Retinal pigment epithelial cell (primary cell): ENCODE measurements around the gene EGLN3.

Source experiments
- DNase-seq: peaks from one replicate; pipeline ENCODE4 v3.0.0-alpha.2; 2010; ENCODE audit warnings: low read depth
- H3K4me3 ChIP-seq: 2 replicates; pipeline ENCODE4 v1.5.1; 2011; ENCODE audit warnings: mild to moderate bottlenecking, low read length, control low read depth, moderate library complexity
- TF ChIP-seq, protein P1 (sequence below): conservative IDR thresholded peaks from 2 replicates; pipeline ENCODE4 v1.5.1; 2011; ENCODE audit warnings: low read depth, low read length, control low read depth, inconsistent platforms

The EGLN3 gene

DNA sequence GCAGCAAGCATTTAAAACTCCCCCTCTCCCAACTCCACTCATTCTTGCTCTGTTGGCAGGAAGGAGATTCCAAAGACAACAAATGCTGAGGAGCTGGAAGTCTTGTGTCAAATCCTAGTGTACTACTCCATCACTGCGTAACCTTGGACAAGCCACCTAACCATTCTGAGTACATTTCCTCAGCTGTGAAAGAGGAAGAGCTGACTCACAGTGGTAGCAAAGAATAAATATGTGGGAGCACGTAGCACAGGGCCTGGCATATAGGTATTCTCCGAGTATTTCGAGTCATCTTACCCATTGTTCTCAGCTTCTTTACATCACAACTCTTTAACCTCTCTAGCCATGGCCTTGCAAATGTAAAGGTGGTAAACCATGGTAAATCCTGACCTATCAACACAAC is 28.7 kb downstream of the EGLN3 start:
- H3K4me3 ChIP-seq = no peak overlapping the region
- DNase-seq = no peak
- TF ChIP-seq, protein P1, sequence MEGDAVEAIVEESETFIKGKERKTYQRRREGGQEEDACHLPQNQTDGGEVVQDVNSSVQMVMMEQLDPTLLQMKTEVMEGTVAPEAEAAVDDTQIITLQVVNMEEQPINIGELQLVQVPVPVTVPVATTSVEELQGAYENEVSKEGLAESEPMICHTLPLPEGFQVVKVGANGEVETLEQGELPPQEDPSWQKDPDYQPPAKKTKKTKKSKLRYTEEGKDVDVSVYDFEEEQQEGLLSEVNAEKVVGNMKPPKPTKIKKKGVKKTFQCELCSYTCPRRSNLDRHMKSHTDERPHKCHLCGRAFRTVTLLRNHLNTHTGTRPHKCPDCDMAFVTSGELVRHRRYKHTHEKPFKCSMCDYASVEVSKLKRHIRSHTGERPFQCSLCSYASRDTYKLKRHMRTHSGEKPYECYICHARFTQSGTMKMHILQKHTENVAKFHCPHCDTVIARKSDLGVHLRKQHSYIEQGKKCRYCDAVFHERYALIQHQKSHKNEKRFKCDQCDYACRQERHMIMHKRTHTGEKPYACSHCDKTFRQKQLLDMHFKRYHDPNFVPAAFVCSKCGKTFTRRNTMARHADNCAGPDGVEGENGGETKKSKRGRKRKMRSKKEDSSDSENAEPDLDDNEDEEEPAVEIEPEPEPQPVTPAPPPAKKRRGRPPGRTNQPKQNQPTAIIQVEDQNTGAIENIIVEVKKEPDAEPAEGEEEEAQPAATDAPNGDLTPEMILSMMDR = no peak

DNA sequence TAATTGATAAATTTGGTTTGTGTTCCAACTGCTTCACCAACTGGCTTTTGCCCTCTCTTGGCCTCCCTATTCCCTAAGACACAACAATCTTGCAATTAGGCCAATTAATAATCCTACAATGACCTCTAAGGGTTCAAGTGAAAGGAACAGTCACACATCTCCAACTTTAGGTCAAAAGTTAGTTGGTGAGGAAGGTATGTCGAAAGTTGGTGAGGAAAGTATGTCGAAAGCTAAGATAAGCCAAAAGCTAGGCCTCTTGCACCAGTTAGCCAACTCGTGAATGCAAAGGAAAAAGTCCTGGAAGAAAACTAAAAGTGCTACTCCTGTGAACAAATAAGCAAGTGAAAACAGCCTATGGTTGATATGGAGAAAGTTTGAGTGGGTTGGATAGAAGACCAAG is 32.6 kb downstream of the EGLN3 start:
- no peak for DNase-seq
- H3K4me3 ChIP-seq = no peak overlapping the region
- TF ChIP-seq, protein P1 = no peak

DNA sequence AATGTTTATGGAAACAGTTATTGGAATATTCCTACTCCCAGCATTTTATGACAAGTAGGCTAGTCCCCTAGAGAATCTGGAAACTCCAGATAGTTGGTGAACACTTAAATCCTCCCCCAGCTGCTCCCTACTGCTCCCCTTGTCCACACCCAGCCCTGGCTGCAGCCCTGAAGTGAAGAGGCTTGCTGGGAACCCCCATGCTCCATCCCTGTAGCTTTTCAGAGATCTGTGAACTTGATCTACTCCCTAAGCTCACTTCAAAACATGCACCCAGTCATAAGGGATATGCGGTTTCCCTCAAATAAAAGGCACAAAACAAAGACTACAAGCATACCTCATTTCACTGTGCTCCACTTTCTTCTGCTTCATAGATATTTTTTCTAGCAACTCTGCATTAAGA is 33.2 kb downstream of the EGLN3 start:
- DNase-seq = no peak
- TF ChIP-seq, protein P1 = no peak
- H3K4me3 ChIP-seq = no peak overlapping the region

DNA sequence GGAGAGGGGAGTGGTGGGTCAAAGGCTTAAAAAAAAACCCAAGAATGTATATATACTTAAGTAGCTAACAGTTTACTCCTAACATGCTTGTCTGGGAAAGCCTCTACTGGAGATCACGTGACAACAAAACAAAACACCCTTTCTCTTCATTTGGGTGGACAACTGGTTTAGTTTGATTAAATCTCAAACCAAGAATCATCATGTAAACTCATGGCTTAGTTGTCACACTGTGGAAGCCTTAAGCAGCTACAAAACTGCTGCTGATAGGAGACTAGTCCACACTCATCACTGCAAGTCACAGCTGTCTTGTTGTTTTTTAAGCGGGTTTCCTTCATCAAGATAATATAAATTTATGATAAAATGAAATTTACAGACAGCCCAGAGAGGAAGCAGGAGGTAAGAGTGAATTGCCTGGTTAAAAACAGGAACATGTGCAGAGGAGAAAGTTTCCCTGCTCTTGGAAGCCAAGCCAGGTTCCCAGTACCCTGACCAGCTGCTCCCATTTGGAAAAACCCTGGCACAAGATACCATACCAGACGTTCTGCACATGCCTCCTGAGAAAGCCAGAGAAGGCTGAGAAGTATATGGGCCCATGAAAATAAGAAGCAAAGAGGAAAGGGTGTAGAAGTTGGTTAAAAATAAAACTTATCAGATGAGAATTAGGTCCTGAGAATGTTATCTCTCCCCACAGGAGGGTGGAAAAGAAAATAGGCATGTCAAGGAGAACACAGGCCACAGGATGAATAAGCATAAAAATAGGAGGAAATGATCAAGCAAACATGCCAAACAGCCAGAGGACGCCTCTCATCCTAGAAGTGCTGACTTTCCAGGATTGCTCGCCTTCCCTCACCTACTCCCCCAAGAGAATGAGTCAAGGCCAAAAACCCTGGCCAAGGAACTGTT is 34.0 kb downstream of the EGLN3 start:
- H3K4me3 ChIP-seq = no peak overlapping the region
- TF ChIP-seq, protein P1 = no peak
- no peak for DNase-seq

DNA sequence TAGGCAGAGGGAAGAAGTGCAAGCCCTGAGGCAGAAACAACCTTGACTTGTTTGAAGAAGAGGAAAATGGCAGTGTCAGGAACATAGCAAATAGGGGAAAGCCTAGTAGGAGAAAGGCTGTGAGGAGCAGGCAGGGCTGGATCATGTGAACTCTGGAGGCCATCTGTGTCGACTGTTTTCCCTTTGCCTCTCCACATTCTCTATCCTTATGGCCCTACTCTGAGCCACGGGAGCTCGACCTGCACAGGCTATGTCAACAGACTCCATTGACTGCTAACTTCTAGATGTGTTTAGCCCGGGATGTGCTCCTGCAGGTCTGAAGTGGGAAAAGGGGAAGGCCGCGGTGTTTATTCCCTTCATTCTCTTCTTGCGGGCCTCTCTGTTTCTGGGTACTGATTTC is 35.2 kb downstream of the EGLN3 start:
- TF ChIP-seq, protein P1 = no peak
- no peak for DNase-seq
- H3K4me3 ChIP-seq = no peak overlapping the region

DNA sequence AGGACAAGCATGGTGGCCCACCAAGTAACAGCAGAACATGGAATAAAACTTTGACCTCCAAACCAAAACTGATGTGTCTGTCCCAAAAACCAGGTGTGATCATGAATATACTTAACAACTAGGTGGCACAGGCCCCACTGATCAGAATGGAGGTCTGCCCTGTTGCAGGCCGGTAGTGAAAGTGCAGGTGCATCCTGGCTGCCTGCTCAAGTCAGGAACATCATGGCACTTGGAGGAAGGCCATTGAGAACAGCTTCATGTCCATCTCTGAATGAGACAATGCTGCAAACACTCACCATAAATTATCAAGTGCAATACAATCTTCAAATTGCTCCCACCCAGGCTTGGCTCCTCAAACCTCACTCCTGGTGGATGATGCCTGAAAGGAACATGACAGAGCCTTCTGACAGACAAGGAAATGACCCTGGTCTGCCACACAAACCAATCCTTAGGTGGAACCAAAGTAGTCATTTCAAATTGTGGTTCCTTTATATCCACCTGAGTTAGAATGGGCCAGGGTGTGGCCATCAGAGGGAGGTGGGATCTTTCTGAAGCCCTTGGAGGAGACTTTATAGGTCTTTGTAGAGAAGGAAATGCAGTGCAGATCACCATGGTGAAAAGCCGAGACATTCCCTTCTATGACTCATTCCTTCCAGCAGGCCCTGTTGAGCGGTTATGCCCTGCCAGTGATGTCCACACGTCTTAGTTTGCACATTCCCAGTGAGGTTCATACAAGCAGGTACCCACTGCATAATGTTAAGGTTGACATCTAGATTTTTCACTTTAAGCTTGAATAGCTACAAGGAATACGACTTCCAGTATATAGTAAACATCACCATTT is 36.0 kb downstream of the EGLN3 start:
- DNase-seq = peak; percentile 91
- TF ChIP-seq, protein P1 = no peak
- H3K4me3 ChIP-seq = no peak overlapping the region
